GM12891 (cell line): ENCODE data around the gene CFD.
"Not testable (repeated sequence)": the region's sequence is repeated elsewhere in the genome, so short reads cannot be mapped to it uniquely, and the experiment has no call there.

Experiments used
- DNase-seq: peaks from one replicate; pipeline ENCODE4 v3.0.0; 2011; ENCODE audit warnings: low spot score; ENCODE audit not compliant: insufficient read length
- FAIRE-seq: peaks from 2 replicates; lab custom pipeline; 2011; peaks lifted over from hg19 to GRCh38; lab: Jason Lieb, UNC
- PAX5 ChIP-seq: IDR thresholded peaks from 2 replicates; pipeline ENCODE4 v1.6.1; 2011; ENCODE audit warnings: low read length, moderate library complexity, mild to moderate bottlenecking; ENCODE audit not compliant: insufficient read depth, severe bottlenecking
- POLR2A ChIP-seq: IDR thresholded peaks from 2 replicates; pipeline ENCODE4 v1.6.1; 2011; ENCODE audit warnings: low read depth, low read length, control low read depth
- POLR2AphosphoS5 ChIP-seq: IDR thresholded peaks from 2 replicates; pipeline ENCODE4 v1.6.1; 2011; ENCODE audit warnings: low read depth, low read length, control low read depth
- POU2F2 ChIP-seq: IDR thresholded peaks from 2 replicates; pipeline ENCODE4 v1.6.1; 2011; ENCODE audit warnings: low read depth, mild to moderate bottlenecking, control low read depth, low read length, moderate library complexity
- SPI1 ChIP-seq: IDR thresholded peaks from 2 replicates; pipeline ENCODE4 v1.6.1; 2011; ENCODE audit warnings: low read depth, low read length, control low read depth
- TAF1 ChIP-seq: IDR thresholded peaks from 2 replicates; pipeline ENCODE4 v1.6.1; 2011; ENCODE audit warnings: low read depth, low read length, control low read depth

CFD gene

GRCh38 chr19:853014-853585 lies 6.4 kb upstream of the CFD start:
- DNase-seq (no peak), FAIRE-seq (no peak)
- TF ChIP-seq POLR2AphosphoS5 (no peak), PAX5 (no peak), POLR2A (no peak), POU2F2 (no peak), SPI1 (no peak), TAF1 (no peak)

GRCh38 chr19:853614-854220 lies 5.7 kb upstream of the CFD start:
- not testable (repeated sequence) for FAIRE-seq, DNase-seq

- DNase-seq (no peak), FAIRE-seq (no peak)
- TF ChIP-seq POU2F2 (no peak), POLR2A (no peak), TAF1 (no peak), SPI1 (no peak), PAX5 (no peak), POLR2AphosphoS5 (no peak)
These were observed 4.9 kb upstream of the CFD start for GRCh38 chr19:854549-854948.

- FAIRE-seq (no peak), DNase-seq (no peak)
- TF ChIP-seq TAF1 (no peak), SPI1 (no peak)
These were observed 4.3 kb upstream of the CFD start for GRCh38 chr19:855142-855541.

GRCh38 chr19:855566-856120 lies 3.8 kb upstream of the CFD start:
- TF ChIP-seq SPI1 (no peak), TAF1 (no peak), POLR2AphosphoS5 (no peak), POLR2A (no peak), POU2F2 (no peak), PAX5 (no peak)
- DNase-seq: no peak
- FAIRE-seq: no peak

- DNase-seq (no peak), FAIRE-seq (no peak)
- no peak for TF ChIP-seq PAX5
- TF ChIP-seq POU2F2: no peak
- no peak for TF ChIP-seq POLR2A
- TF ChIP-seq POLR2AphosphoS5: no peak
- TF ChIP-seq SPI1: no peak
- TF ChIP-seq TAF1: no peak
These were observed 1.2 kb upstream of the CFD start for GRCh38 chr19:858284-858683.

- TF ChIP-seq SPI1: no peak
- TF ChIP-seq POLR2A: no peak
- TF ChIP-seq POLR2AphosphoS5: no peak
- no peak for TF ChIP-seq TAF1
- TF ChIP-seq PAX5: no peak
- TF ChIP-seq POU2F2: no peak
- DNase-seq (no peak), FAIRE-seq (no peak)
These were observed 1.8 kb downstream of the CFD start for GRCh38 chr19:861141-861755.

GRCh38 chr19:861756-862580 lies 2.5 kb downstream of the CFD start:
- TF ChIP-seq POLR2A: no peak
- TF ChIP-seq SPI1: no peak
- no peak for TF ChIP-seq PAX5
- TF ChIP-seq TAF1: no peak
- TF ChIP-seq POU2F2: no peak
- no peak for TF ChIP-seq POLR2AphosphoS5
- DNase-seq: no peak
- FAIRE-seq: no peak

GRCh38 chr19:862581-863314 lies 3.3 kb downstream of the CFD start:
- TF ChIP-seq SPI1: no peak
- no peak for TF ChIP-seq POU2F2
- no peak for TF ChIP-seq POLR2AphosphoS5
- TF ChIP-seq TAF1: no peak
- no peak for TF ChIP-seq PAX5
- no peak for TF ChIP-seq POLR2A
- peak; percentile 38 for FAIRE-seq
- DNase-seq: no peak

GRCh38 chr19:863315-863620 lies 3.8 kb downstream of the CFD start:
- no peak for DNase-seq
- TF ChIP-seq POLR2AphosphoS5 (no peak), POLR2A (no peak), POU2F2 (no peak), PAX5 (no peak), TAF1 (no peak), SPI1 (no peak)
- FAIRE-seq: no peak
